Measurements from ENCODE around the gene PSMA7.
"Not testable (repeated sequence)": the region's sequence is repeated elsewhere in the genome, so short reads cannot be mapped to it uniquely, and the experiment has no call there.

DNA sequence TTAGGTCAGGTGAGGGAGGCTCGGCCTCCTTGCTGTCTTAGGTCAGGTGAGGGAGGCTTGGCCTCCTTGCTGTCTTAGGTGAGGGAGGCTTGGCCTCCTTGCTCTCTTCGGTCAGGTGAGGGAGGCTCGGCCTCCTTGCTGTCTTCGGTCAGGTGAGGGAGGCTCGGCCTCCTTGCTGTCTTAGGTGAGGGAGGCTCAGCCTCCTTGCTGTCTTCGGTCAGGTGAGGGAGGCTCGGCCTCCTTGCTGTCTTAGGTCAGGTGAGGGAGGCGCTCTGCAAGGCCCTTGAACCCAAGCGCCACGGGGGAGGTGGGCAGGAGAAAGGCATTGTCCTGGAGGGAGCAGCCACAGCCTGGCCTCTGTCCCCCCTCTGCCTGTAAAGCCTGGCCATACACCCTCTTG, 5.2 kb upstream of the PSMA7 start:
- TF ChIP-seq CTCF (IDR thresholded peaks at IDR 0.05 in 4 of 5, conservative IDR thresholded peaks at IDR 0.05 in 1 of 5); POLR2A (IDR thresholded peaks at IDR 0.05): not testable (repeated sequence)

Data from gastrocnemius medialis (tissue), 4 donors.